PC-9 (cell line): Measurements from ENCODE around the gene ANAPC16. TPM values are rescaled to one million over a fixed set of nuclear protein-coding genes. Genes with fewer than 3 reads are reported as not detected.

Experiments
- BruUV-seq: library from RNA; stranded (reverse); fragments of 400-500 nt; replicated peaks from 2 replicates; lab custom pipeline; 2021; lab: Mats Ljungman, UMichigan
- CTCF ChIA-PET: fragments of 300-600 bp; sonication (Branson Sonifier 250); formaldehyde crosslinking; loops from one replicate; lab custom pipeline; 2022; ENCODE audit warnings: antibody characterized with exemption; lab: Charles Lee
- POLR2A ChIA-PET: fragments of 300-600 bp; sonication (Branson Sonifier 250); formaldehyde crosslinking; loops from one replicate; lab custom pipeline; 2022; ENCODE audit warnings: antibody characterized with exemption; ENCODE audit not compliant: unreplicated experiment; lab: Charles Lee
- DNase-seq, 2 experiments: peaks; one replicate each; pipeline versions ENCODE4 v3.0.0 to v3.0.0-alpha.2; 2015 to 2022; ENCODE audit warnings: mixed read lengths in 1 of 2
- H2AFZ ChIP-seq: fragments of 200-600 bp; sonication (generic); 2 replicates; pipeline ENCODE4 v1.8.1; 2017; ENCODE audit warnings: antibody characterized with exemption
- H3F3A ChIP-seq: fragments of 200-600 bp; sonication (generic); 2 replicates; pipeline ENCODE4 v1.8.1; 2017; ENCODE audit warnings: antibody characterized with exemption, mild to moderate bottlenecking, low read depth; ENCODE audit not compliant: insufficient read depth
- H3K27ac ChIP-seq: fragments of 200-600 bp; sonication (generic); 2 replicates; pipeline ENCODE4 v1.6.1; 2016; ENCODE audit warnings: mixed run types
- H3K27me3 ChIP-seq: fragments of 200-600 bp; sonication (generic); 2 replicates; pipeline ENCODE4 v1.6.1; 2016; ENCODE audit warnings: low read depth, mixed run types; ENCODE audit not compliant: insufficient read depth
- H3K36me3 ChIP-seq: fragments of 200-600 bp; sonication (generic); 2 replicates; pipeline ENCODE4 v1.6.1; 2016; ENCODE audit warnings: low read depth, mixed run types
- H3K4me1 ChIP-seq: fragments of 200-600 bp; sonication (generic); replicated peaks from 2 replicates; pipeline ENCODE4 v1.6.1; 2016; ENCODE audit warnings: mixed run types; ENCODE audit not compliant: insufficient read depth
- H3K4me2 ChIP-seq: fragments of 200-600 bp; sonication (generic); 2 replicates; pipeline ENCODE4 v1.6.1; 2017; ENCODE audit warnings: mixed run types
- H3K4me3 ChIP-seq: fragments of 200-600 bp; sonication (generic); 2 replicates; pipeline ENCODE4 v1.6.1; 2016; ENCODE audit warnings: mixed run types
- H3K79me2 ChIP-seq: fragments of 200-600 bp; sonication (generic); 2 replicates; pipeline ENCODE4 v1.6.1; 2017; ENCODE audit warnings: low read depth, mixed run types
- H3K9me2 ChIP-seq: fragments of 200-600 bp; sonication (generic); 2 replicates; pipeline ENCODE4 v1.8.1; 2017; ENCODE audit warnings: mild to moderate bottlenecking; ENCODE audit not compliant: insufficient read depth
- H3K9me3 ChIP-seq: fragments of 200-600 bp; sonication (generic); 2 replicates; pipeline ENCODE4 v1.8.1; 2016; ENCODE audit warnings: low read depth; ENCODE audit not compliant: insufficient read depth
- H4K20me1 ChIP-seq: fragments of 200-600 bp; sonication (generic); 2 replicates; pipeline ENCODE4 v1.8.1; 2017; ENCODE audit not compliant: insufficient read depth
- EZH2 ChIP-seq: fragments of 200-600 bp; sonication (generic); IDR thresholded peaks from 2 replicates; pipeline ENCODE4 v1.8.0; 2017; ENCODE audit warnings: antibody characterized with exemption, low read depth
- intact Hi-C: fragments of 100-400 bp; cut with micrococcal nuclease; formaldehyde crosslinking; loops from one replicate; pipeline ENCODE4 v1.10.0; 2022; ENCODE audit not compliant: unreplicated experiment
- total RNA-seq: library from RNA; stranded (reverse); gene quantifications from 2 replicates; pipeline ENCODE4 v1.2.3, GENCODE V29; 2021
- TF ChIP-seq, protein P1 (sequence below): fragments of 200-600 bp; sonication (generic); conservative IDR thresholded peaks from 2 replicates; pipeline ENCODE4 v1.6.1; 2017; ENCODE audit warnings: mixed run types, antibody characterized with exemption, mild to moderate bottlenecking, moderate library complexity

The ANAPC16 gene
- total RNA-seq, 1 experiment from 2014 or later, result 171 TPM

DNA sequence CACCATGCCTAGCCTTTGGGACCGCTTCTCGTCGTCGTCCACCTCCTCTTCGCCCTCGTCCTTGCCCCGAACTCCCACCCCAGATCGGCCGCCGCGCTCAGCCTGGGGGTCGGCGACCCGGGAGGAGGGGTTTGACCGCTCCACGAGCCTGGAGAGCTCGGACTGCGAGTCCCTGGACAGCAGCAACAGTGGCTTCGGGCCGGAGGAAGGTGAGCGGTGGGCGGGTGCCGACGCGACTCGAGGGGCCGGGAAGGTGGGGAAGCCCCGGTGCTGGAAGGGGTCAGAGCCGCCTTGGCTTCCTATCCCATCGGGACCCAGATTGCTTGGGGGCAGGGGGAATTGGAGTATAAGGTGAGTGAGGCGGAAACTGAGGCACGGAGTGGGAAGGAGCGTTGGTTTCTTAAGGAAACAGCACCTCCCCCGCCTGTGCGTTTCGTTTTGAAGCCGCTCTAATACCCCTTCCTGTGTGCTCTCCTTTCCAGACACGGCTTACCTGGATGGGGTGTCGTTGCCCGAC is 58.5 kb downstream of the ANAPC16 start:
- Histone ChIP-seq H3K9me3 (no peaks in the 10 kb centered on the region), H3K4me2 (peak overlapping the region; percentile 87), H2AFZ (no peak overlapping the region), H3K27me3 (no peaks in the 10 kb centered on the region), H4K20me1 (peaks cover 22% of the 10 kb centered on the region), H3K36me3 (peaks cover 25% of the 10 kb centered on the region), H3K4me1 (peaks cover 50% of the 10 kb centered on the region), H3K79me2 (peaks cover 34% of the 10 kb centered on the region), H3K4me3 (peak overlapping the region; percentile 88), H3K27ac (peak overlapping the region; percentile 83), H3K9me2 (no peaks in the 10 kb centered on the region), H3F3A (peaks cover 79% of the 10 kb centered on the region)
- intact Hi-C loops, result loop anchor here (1.0 to 5.0 kb wide), 2 partner anchors 177 to 194 kb away; no protein-coding TSS in a partner anchor
- POLR2A ChIA-PET, result interaction anchor here (0.6 to 1.0 kb wide), 6 partner anchors 23 to 226 kb away, joined by 3 to 11 read pairs (median 4); no protein-coding TSS in a partner anchor
- TSS peak; percentile 70 for BruUV-seq
- DNase-seq, result no peak
- TF ChIP-seq, protein P1, sequence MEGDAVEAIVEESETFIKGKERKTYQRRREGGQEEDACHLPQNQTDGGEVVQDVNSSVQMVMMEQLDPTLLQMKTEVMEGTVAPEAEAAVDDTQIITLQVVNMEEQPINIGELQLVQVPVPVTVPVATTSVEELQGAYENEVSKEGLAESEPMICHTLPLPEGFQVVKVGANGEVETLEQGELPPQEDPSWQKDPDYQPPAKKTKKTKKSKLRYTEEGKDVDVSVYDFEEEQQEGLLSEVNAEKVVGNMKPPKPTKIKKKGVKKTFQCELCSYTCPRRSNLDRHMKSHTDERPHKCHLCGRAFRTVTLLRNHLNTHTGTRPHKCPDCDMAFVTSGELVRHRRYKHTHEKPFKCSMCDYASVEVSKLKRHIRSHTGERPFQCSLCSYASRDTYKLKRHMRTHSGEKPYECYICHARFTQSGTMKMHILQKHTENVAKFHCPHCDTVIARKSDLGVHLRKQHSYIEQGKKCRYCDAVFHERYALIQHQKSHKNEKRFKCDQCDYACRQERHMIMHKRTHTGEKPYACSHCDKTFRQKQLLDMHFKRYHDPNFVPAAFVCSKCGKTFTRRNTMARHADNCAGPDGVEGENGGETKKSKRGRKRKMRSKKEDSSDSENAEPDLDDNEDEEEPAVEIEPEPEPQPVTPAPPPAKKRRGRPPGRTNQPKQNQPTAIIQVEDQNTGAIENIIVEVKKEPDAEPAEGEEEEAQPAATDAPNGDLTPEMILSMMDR, result no peak
- TF ChIP-seq EZH2, result no peak
- CTCF ChIA-PET, result interaction anchor here (0.7 to 0.8 kb wide), 3 partner anchors 11 to 47 kb away, joined by 3 to 5 read pairs (median 4); no protein-coding TSS in a partner anchor

DNA sequence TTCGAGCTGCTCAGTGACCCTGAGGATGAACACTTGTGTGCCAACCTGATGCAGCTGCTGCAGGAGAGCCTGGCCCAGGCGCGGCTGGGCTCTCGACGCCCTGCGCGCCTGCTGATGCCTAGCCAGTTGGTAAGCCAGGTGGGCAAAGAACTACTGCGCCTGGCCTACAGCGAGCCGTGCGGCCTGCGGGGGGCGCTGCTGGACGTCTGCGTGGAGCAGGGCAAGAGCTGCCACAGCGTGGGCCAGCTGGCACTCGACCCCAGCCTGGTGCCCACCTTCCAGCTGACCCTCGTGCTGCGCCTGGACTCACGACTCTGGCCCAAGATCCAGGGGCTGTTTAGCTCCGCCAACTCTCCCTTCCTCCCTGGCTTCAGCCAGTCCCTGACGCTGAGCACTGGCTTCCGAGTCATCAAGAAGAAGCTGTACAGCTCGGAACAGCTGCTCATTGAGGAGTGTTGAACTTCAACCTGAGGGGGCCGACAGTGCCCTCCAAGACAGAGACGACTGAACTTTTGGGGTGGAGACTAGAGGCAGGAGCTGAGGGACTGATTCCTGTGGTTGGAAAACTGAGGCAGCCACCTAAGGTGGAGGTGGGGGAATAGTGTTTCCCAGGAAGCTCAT is 59.0 kb downstream of the ANAPC16 start:
- H3K4me1 ChIP-seq, result peaks cover 50% of the 10 kb centered on the region
- H3K36me3 ChIP-seq, result peaks cover 25% of the 10 kb centered on the region
- DNase-seq, result peak; percentile 72
- peak overlapping the region; percentile 87 for H3K4me2 ChIP-seq
- H3F3A ChIP-seq, result peaks cover 84% of the 10 kb centered on the region
- peaks cover 22% of the 10 kb centered on the region for H4K20me1 ChIP-seq
- no peaks in the 10 kb centered on the region for H3K9me3 ChIP-seq
- no peaks in the 10 kb centered on the region for H3K27me3 ChIP-seq
- ChIA-PET CTCF (interaction anchor here (0.5 to 1.6 kb wide), 7 partner anchors 12 to 1545 kb away, joined by 4 to 9 read pairs (median 4); no protein-coding TSS in a partner anchor), POLR2A (interaction anchor here (0.6 to 1.1 kb wide), 6 partner anchors 10 to 62 kb away, joined by 3 to 6 read pairs (median 4); no protein-coding TSS in a partner anchor)
- H3K9me2 ChIP-seq, result no peaks in the 10 kb centered on the region
- peak overlapping the region; percentile 83 for H3K27ac ChIP-seq
- H3K79me2 ChIP-seq, result peaks cover 34% of the 10 kb centered on the region
- no peak for TF ChIP-seq EZH2
- TF ChIP-seq, protein P1, result peak; percentile 86
- H3K4me3 ChIP-seq, result peak overlapping the region; percentile 88
- intact Hi-C loops, result loop anchor here (1.0 to 5.0 kb wide), 2 partner anchors 178 to 195 kb away; no protein-coding TSS in a partner anchor
- no peak overlapping the region for H2AFZ ChIP-seq
- no TSS peak for BruUV-seq

DNA sequence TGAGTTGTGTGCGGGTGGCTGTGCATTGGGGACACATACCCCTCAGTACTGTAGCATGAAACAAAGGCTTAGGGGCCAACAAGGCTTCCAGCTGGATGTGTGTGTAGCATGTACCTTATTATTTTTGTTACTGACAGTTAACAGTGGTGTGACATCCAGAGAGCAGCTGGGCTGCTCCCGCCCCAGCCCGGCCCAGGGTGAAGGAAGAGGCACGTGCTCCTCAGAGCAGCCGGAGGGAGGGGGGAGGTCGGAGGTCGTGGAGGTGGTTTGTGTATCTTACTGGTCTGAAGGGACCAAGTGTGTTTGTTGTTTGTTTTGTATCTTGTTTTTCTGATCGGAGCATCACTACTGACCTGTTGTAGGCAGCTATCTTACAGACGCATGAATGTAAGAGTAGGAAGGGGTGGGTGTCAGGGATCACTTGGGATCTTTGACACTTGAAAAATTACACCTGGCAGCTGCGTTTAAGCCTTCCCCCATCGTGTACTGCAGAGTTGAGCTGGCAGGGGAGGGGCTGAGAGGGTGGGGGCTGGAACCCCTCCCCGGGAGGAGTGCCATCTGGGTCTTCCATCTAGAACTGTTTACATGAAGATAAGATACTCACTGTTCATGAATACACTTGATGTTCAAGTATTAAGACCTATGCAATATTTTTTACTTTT is 59.7 kb downstream of the ANAPC16 start:
- peak overlapping the region; percentile 87 for H3K4me2 ChIP-seq
- H3K4me3 ChIP-seq, result peak overlapping the region; percentile 88
- intact Hi-C loops, result no loop called here
- no TSS peak for BruUV-seq
- peaks cover 82% of the 10 kb centered on the region for H3F3A ChIP-seq
- H3K4me1 ChIP-seq, result peaks cover 45% of the 10 kb centered on the region
- peaks cover 34% of the 10 kb centered on the region for H3K79me2 ChIP-seq
- H3K36me3 ChIP-seq, result peaks cover 25% of the 10 kb centered on the region
- peak overlapping the region; percentile 83 for H3K27ac ChIP-seq
- H3K27me3 ChIP-seq, result no peaks in the 10 kb centered on the region
- no peak overlapping the region for H2AFZ ChIP-seq
- ChIA-PET POLR2A (interaction anchor here (0.6 to 1.1 kb wide), 5 partner anchors 9 to 195 kb away, joined by 3 to 6 read pairs (median 5); no protein-coding TSS in a partner anchor), CTCF (interaction anchor here (0.5 to 1.6 kb wide), 8 partner anchors 12 to 1545 kb away, joined by 3 to 9 read pairs (median 4); no protein-coding TSS in a partner anchor)
- no peaks in the 10 kb centered on the region for H3K9me3 ChIP-seq
- H4K20me1 ChIP-seq, result peaks cover 22% of the 10 kb centered on the region
- TF ChIP-seq, protein P1, result no peak
- no peak for TF ChIP-seq EZH2
- H3K9me2 ChIP-seq, result no peaks in the 10 kb centered on the region
- no peak for DNase-seq
